Measurements from ENCODE around the gene NEU2. TPM values are rescaled to one million over a fixed set of nuclear protein-coding genes. Genes with fewer than 3 reads are reported as not detected.

NEU2 gene
- total and polyA plus RNA-seq, 10 of the 15 experiments (the other 5 are each of a cell fraction or from before 2014, with no cell fraction given): not detected

DNA sequence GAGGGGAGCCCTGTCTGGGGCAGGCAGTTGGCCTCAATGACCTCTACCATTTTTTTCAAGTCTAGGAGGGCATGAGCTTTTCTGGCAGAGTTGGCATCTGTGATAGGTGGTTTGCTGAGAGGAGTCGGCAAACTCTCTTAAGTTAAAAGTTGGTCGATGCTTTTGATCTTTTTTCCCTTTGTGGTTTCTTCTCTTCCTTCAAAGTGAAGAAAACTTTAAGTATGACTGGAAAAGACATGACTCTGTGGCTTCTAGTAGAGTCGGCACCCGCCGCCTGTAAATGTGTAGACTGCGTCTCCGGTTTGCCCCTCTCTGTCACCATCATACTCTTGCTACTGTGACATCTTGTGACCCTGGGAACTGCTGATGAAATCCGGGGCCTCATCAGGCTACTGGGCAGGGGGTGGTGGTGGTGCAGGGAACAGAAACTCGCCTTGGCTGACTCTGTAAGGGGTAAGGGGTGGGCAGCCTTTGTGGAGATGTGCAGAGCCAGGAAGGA is 48.8 kb downstream of the NEU2 start:
- ChIA-PET SMC1A (ENCODE audit: uncharacterized antibody, unreplicated experiment) (interaction anchor here (1.0 to 17.9 kb wide), 7 partner anchors 11 to 173 kb away, joined by 4 to 351 read pairs (median 19); partner anchors contain the start of gene INPP5D), POLR2A (interaction anchor here (1.0 to 11.9 kb wide), 8 partner anchors 11 to 61 kb away, joined by 3 to 271 read pairs (median 20); partner anchors contain the start of gene INPP5D), CTCF (interaction anchor here (1.1 to 5.8 kb wide), 8 partner anchors 8 to 64 kb away, joined by 3 to 68 read pairs (median 4); partner anchors contain the start of gene INPP5D), RAD21 (ENCODE audit: unreplicated experiment) (interaction anchor here (1.1 to 15.1 kb wide), 9 partner anchors 11 to 169 kb away, joined by 3 to 361 read pairs (median 10); partner anchors contain the start of gene INPP5D)
- ATAC-seq (peak; percentile 34), FAIRE-seq (no peak), DNase-seq (ENCODE audit: low read depth, low spot score) (no peak)
- peak overlapping the region; percentile 100 for H3K27ac ChIP-seq (ENCODE audit: control insufficient read depth, insufficient read depth)
- no peaks in the 10 kb centered on the region for H3K9me3 ChIP-seq (replicated peaks; ENCODE audit: control insufficient read depth, insufficient read depth, low read length)
- in situ Hi-C loops (cut with MboI): no loop called here
- H3K27me3 ChIP-seq (replicated peaks in 1 of 2; ENCODE audit: control insufficient read depth in 2 of 2, insufficient read depth in 2 of 2, low read length in 1 of 2): no peaks in the 10 kb centered on the region
- H3K79me2 ChIP-seq (ENCODE audit: control insufficient read depth, insufficient read depth, low read length): peaks cover 77% of the 10 kb centered on the region
- H3K4me3 ChIP-seq: peak overlapping the region; percentile 50
- peaks cover 91% of the 10 kb centered on the region for H3K4me1 ChIP-seq (ENCODE audit: control insufficient read depth, insufficient read depth, low read length)
- no TSS peak for BruUV-seq (replicated peaks)
- 1% methylated on average over 9 of the region's 9 CpGs for WGBS (ENCODE audit: insufficient coverage, insufficient replicate concordance, low lambda C conversion rate, missing lambda C conversion rate)
- H2AFZ ChIP-seq (ENCODE audit: control insufficient read depth, low read depth, low read length): no peak overlapping the region
- H3K4me2 ChIP-seq (ENCODE audit: control insufficient read depth, insufficient read depth): peak overlapping the region; percentile 95
- no peaks in the 10 kb centered on the region for H4K20me1 ChIP-seq (ENCODE audit: control insufficient read depth, insufficient read depth)
- intact Hi-C loops (cut with micrococcal nuclease; ENCODE audit: unreplicated experiment): loop anchor here (5.0 kb wide), 2 partner anchors 121 to 171 kb away; partner anchors contain the start of gene ATG16L1
- H3K9ac ChIP-seq (ENCODE audit: control insufficient read depth, insufficient read depth, low read length): peak overlapping the region; percentile 90
- peaks cover 15 to 27% of the 10 kb centered on the region in 2 experiments for H3K36me3 ChIP-seq (ENCODE audit: control insufficient read depth in 2 of 2, insufficient read depth in 2 of 2, low read length in 1 of 2)
- TF ChIP-seq ZBTB40 (IDR thresholded peaks at IDR 0.05; ENCODE audit: borderline replicate concordance) (peak; percentile 52; the same call in 1 of the 2 replicates), NR2F1 (conservative IDR thresholded peaks at IDR 0.05) (peak; percentile 60), EZH2 (IDR thresholded peaks at IDR 0.05; ENCODE audit: borderline replicate concordance, control insufficient read depth, low read depth, low read length) (no peak), TBL1XR1 (IDR thresholded peaks at IDR 0.05; ENCODE audit: low read depth, low read length) (no peak), RAD21 (IDR thresholded peaks at IDR 0.05; ENCODE audit: insufficient read depth, low read depth, low read length) (no peak), RFX5 (IDR thresholded peaks at IDR 0.05; ENCODE audit: low read depth, low read length) (peak; percentile 71; the same call in 1 of the 2 replicates), CBFB (IDR thresholded peaks at IDR 0.05; ENCODE audit: low read depth) (peak; percentile 30; the same call in 1 of the 2 replicates), ZNF687 (IDR thresholded peaks at IDR 0.05) (peak; percentile 87), ZNF592 (IDR thresholded peaks at IDR 0.05) (peak; percentile 10; the same call in 1 of the 2 replicates), NRF1 (conservative IDR thresholded peaks at IDR 0.05; ENCODE audit: low read depth, low read length) (no peak)
